ENCODE measurements around the gene ATP10D. TPM values are rescaled to one million over a fixed set of nuclear protein-coding genes. Genes with fewer than 3 reads are reported as not detected.

ATP10D gene
- total and polyA plus RNA-seq, 12 donors = 2.8 to 15.7 (median 8.6) TPM

GRCh38 chr4:47533689-47534347 lies 48.7 kb downstream of the ATP10D start:
- no peak for TF ChIP-seq CTCF (IDR thresholded peaks at IDR 0.05)
- DNase-seq (no peak), ATAC-seq (no peak)
- H3K36me3 ChIP-seq = peaks cover 0 to 70% (median 16%) of the 10 kb centered on the region in 9 donors
- no peak overlapping the region for H3K27ac ChIP-seq
- peaks cover 5 to 33% (median 15%) of the 10 kb centered on the region in 9 donors for H3K4me1 ChIP-seq
- intact Hi-C loops (cut with DNase I) = no loop called here
- WGBS, 2 donors = 82 to 85% methylated on average over 4 of the region's 4 CpGs
- no peaks in the 10 kb centered on the region for H3K27me3 ChIP-seq
- H3K9me3 ChIP-seq = peaks cover 0 to 16% (median 7%) of the 10 kb centered on the region in 11 donors
- no peak overlapping the region for H3K4me3 ChIP-seq

- no peak overlapping the region for H3K4me3 ChIP-seq
- peaks cover 0 to 7% (median 0%) of the 10 kb centered on the region in 11 donors for H3K9me3 ChIP-seq
- TF ChIP-seq CTCF (IDR thresholded peaks at IDR 0.05) = no peak
- peaks cover 5 to 33% (median 15%) of the 10 kb centered on the region in 9 donors for H3K4me1 ChIP-seq
- H3K36me3 ChIP-seq = peaks cover 0 to 70% (median 16%) of the 10 kb centered on the region in 9 donors
- no peaks in the 10 kb centered on the region for H3K27me3 ChIP-seq
- 92 to 97% methylated on average over 1 of the region's 1 CpG for WGBS, 2 donors
- DNase-seq = no peak
- intact Hi-C loops (cut with DNase I) = no loop called here
- H3K27ac ChIP-seq = no peak overlapping the region
- ATAC-seq = no peak
Measured at GRCh38 chr4:47534772-47535171, 49.7 kb downstream of the ATP10D start.

GRCh38 chr4:47535567-47536147 lies 50.6 kb downstream of the ATP10D start:
- no peak for DNase-seq
- Histone ChIP-seq H3K36me3 (peaks cover 0 to 78% (median 16%) of the 10 kb centered on the region in 9 donors), H3K4me1 (peaks cover 5 to 29% (median 15%) of the 10 kb centered on the region in 9 donors), H3K4me3 (no peak overlapping the region), H3K27me3 (no peaks in the 10 kb centered on the region), H3K9me3 (peaks cover 0 to 6% (median 0%) of the 10 kb centered on the region in 11 donors), H3K27ac (no peak overlapping the region)
- intact Hi-C loops (cut with DNase I) = no loop called here
- TF ChIP-seq CTCF (IDR thresholded peaks at IDR 0.05) = no peak
- WGBS, 2 donors = 94 to 96% methylated on average over 5 of the region's 5 CpGs
- no peak for ATAC-seq

- peaks cover 0 to 6% (median 0%) of the 10 kb centered on the region in 11 donors for H3K9me3 ChIP-seq
- no peak for TF ChIP-seq CTCF (IDR thresholded peaks at IDR 0.05)
- no peak overlapping the region for H3K27ac ChIP-seq
- WGBS, 2 donors = 0% methylated on average over 1 of the region's 1 CpG
- H3K4me3 ChIP-seq = no peak overlapping the region
- intact Hi-C loops (cut with DNase I) = no loop called here
- peaks cover 0 to 91% (median 16%) of the 10 kb centered on the region in 9 donors for H3K36me3 ChIP-seq
- no peak for ATAC-seq
- peaks cover 0 to 16% (median 6%) of the 10 kb centered on the region in 9 donors for H3K4me1 ChIP-seq
- no peaks in the 10 kb centered on the region for H3K27me3 ChIP-seq
- no peak for DNase-seq
Measured at GRCh38 chr4:47536966-47537365, 51.9 kb downstream of the ATP10D start.
